K562 (cell line): Measurements from ENCODE around the gene ADARB2. TPM values are rescaled to one million over a fixed set of nuclear protein-coding genes. Genes with fewer than 3 reads are reported as not detected.

ENCODE experiments used
- ATAC-seq: fragments of 200-7000 bp; cut with Tn5 transposase; 3 replicates; pipeline ENCODE4 v1.9.1; 2020; ENCODE audit warnings: moderate library complexity
- BruUV-seq: library from RNA; stranded (reverse); fragments of 400-500 nt; replicated peaks from 2 replicates; lab custom pipeline; 2021; lab: Mats Ljungman, UMichigan
- CTCF ChIA-PET: fragments of 300-600 bp; formaldehyde crosslinking; extraction: SDS; loops from one replicate; lab custom pipeline; 2021; ENCODE audit warnings: low intra/inter-chr PET ratio; lab: Yijun Ruan, JAX
- POLR2A ChIA-PET: fragments of 300-600, 350-650 bp; sonication (Branson Sonifier 250); formaldehyde crosslinking; extraction: SDS; loops from one replicate; lab custom pipeline; 2021; ENCODE audit warnings: antibody characterized with exemption, inconsistent platforms; lab: Yijun Ruan, JAX
- DNase-seq, 4 experiments: peaks; one replicate each; pipeline versions ENCODE4 v3.0.0 to v3.0.0-alpha.2; 2011 to 2018; ENCODE audit warnings: low spot score in 3 of 4, mixed read lengths in 3 of 4; ENCODE audit errors: extremely low read depth in 1 of 4
- FAIRE-seq: peaks from 2 replicates; lab custom pipeline; 2011; peaks lifted over from hg19 to GRCh38; lab: Jason Lieb, UNC
- H2AFZ ChIP-seq: 2 replicates; pipeline ENCODE4 v1.6.0; 2011; ENCODE audit warnings: low read depth, low read length, control low read depth, inconsistent platforms
- H3K27ac ChIP-seq: fragments of 200-600 bp; 3 replicates; pipeline ENCODE4 v1.8.0; 2011; ENCODE audit warnings: low read depth, mild to moderate bottlenecking, control low read depth, inconsistent platforms, low read length, moderate library complexity, mixed read lengths; ENCODE audit errors: extremely low read depth
- H3K27me3 ChIP-seq, 2 experiments: fragments of 300-600 bp in 1 of 2; 2 replicates in 1 of 2; 3 replicates in 1 of 2; pipeline versions ENCODE4 v1.6.0 to v1.8.0; 2011; ENCODE audit warnings: inconsistent platforms in 2 of 2, low read length in 2 of 2, mild to moderate bottlenecking in 1 of 2, mixed read lengths in 1 of 2, moderate library complexity in 1 of 2; ENCODE audit not compliant: control insufficient read depth in 2 of 2, insufficient read depth in 2 of 2
- H3K36me3 ChIP-seq: fragments of 300-600 bp; 3 replicates; pipeline ENCODE4 v1.8.0; 2011; ENCODE audit warnings: mild to moderate bottlenecking, low read length, inconsistent platforms; ENCODE audit not compliant: control insufficient read depth, insufficient read depth
- H3K4me1 ChIP-seq, 2 experiments: fragments of 200-600 bp in 1 of 2; replicated peaks in 1 of 2; 2 replicates in 1 of 2; 3 replicates in 1 of 2; pipeline versions ENCODE4 v1.5.1 to v1.8.0; 2011; ENCODE audit warnings: inconsistent platforms in 2 of 2, low read length in 2 of 2, mild to moderate bottlenecking in 1 of 2, mixed read lengths in 1 of 2, moderate library complexity in 1 of 2; ENCODE audit not compliant: control insufficient read depth in 2 of 2, insufficient read depth in 2 of 2
- H3K4me2 ChIP-seq: 2 replicates; pipeline ENCODE4 v1.6.1; 2011; ENCODE audit warnings: low read length, control low read depth, inconsistent platforms, mixed read lengths; ENCODE audit not compliant: insufficient read depth
- H3K4me3 ChIP-seq: fragments of 200-600 bp; sonication (generic), shearing (Covaris generic); 2 replicates; pipeline ENCODE4 v1.5.1; 2016; ENCODE audit warnings: control low read depth, inconsistent platforms
- H3K79me2 ChIP-seq: fragments of 200-600 bp; 3 replicates; pipeline ENCODE4 v1.8.0; 2011; ENCODE audit warnings: low read length, inconsistent platforms; ENCODE audit not compliant: control insufficient read depth, insufficient read depth
- H3K9ac ChIP-seq, 2 experiments: 2 replicates each; pipeline versions ENCODE4 v1.6.0 to v1.6.1; 2011; ENCODE audit warnings: low read depth in 2 of 2, low read length in 2 of 2, control low read depth in 1 of 2, inconsistent platforms in 1 of 2, mild to moderate bottlenecking in 1 of 2, mixed read lengths in 1 of 2; ENCODE audit not compliant: insufficient read depth in 1 of 2
- H3K9me1 ChIP-seq: one replicate; pipeline ENCODE4 v1.6.0; 2011; ENCODE audit warnings: inconsistent platforms, mild to moderate bottlenecking, low read length, moderate library complexity; ENCODE audit not compliant: control insufficient read depth, insufficient read depth
- H3K9me3 ChIP-seq: replicated peaks from 2 replicates; pipeline ENCODE4 v1.5.1; 2011; ENCODE audit warnings: low read depth, low read length, inconsistent platforms; ENCODE audit not compliant: control insufficient read depth, insufficient read depth
- H4K20me1 ChIP-seq: replicated peaks from 2 replicates; pipeline ENCODE4 v1.6.1; 2011; ENCODE audit warnings: low read length, inconsistent platforms, mixed read lengths; ENCODE audit not compliant: control insufficient read depth, insufficient read depth
- HNRNPUL1 ChIP-seq: fragments of 200-400 bp; formaldehyde crosslinking; IDR thresholded peaks from 2 replicates; pipeline ENCODE4 v1.6.1; 2017; ENCODE audit warnings: low read length
- KDM4B ChIP-seq, 2 experiments: fragments of 450-650 bp in 1 of 2; sonication (generic) in 1 of 2; IDR thresholded peaks; 2 replicates each; pipeline ENCODE4 v1.6.1; 2016 to 2017; ENCODE audit warnings: borderline replicate concordance in 2 of 2, antibody characterized with exemption in 1 of 2, low read depth in 1 of 2, mild to moderate bottlenecking in 1 of 2
- MAX ChIP-seq: sonication (generic); formaldehyde crosslinking; IDR thresholded peaks from 2 replicates; pipeline ENCODE4 v1.9.0; 2022; ENCODE audit warnings: mild to moderate bottlenecking, missing genetic modification reagents
- NCOA2 ChIP-seq, 2 experiments: fragments of 450-650 bp; IDR thresholded peaks; 2 replicates each; pipeline ENCODE4 v1.6.1; 2018; ENCODE audit warnings: mild to moderate bottlenecking in 2 of 2, moderate library complexity in 1 of 2; ENCODE audit not compliant: partially characterized antibody in 2 of 2
- ZNF232 ChIP-seq: sonication (generic); formaldehyde crosslinking; IDR thresholded peaks from 2 replicates; pipeline ENCODE4 v1.8.0; 2022; ENCODE audit warnings: mild to moderate bottlenecking, missing genetic modification reagents
- ZNF311 ChIP-seq: fragments of 250-450 bp; sonication (Bioruptor Pico); IDR thresholded peaks from 2 replicates; pipeline ENCODE4 v1.4.0; 2020; ENCODE audit warnings: mild to moderate bottlenecking, moderate library complexity
- ZNF511 ChIP-seq: sonication (generic); formaldehyde crosslinking; IDR thresholded peaks from 2 replicates; pipeline ENCODE4 v1.8.0; 2022; ENCODE audit warnings: mild to moderate bottlenecking, missing genetic modification reagents
- ZNF76 ChIP-seq: fragments of 250-450 bp; sonication (Bioruptor Pico); IDR thresholded peaks from 2 replicates; pipeline ENCODE4 v1.4.0; 2020; ENCODE audit warnings: mild to moderate bottlenecking, moderate library complexity, borderline replicate concordance
- WGBS: fragments of 100-300 bp; shearing (Covaris generic); methylation state at CpG from one replicate; pipeline ENCODE4 v1.1.6; 2016; ENCODE audit warnings: low coverage, mixed read lengths; ENCODE audit not compliant: insufficient coverage; ENCODE audit errors: missing lambda C conversion rate; 5-methylcytosine and 5-hydroxymethylcytosine counted together
- in situ Hi-C: fragments of 300-500 bp; cut with MboI; formaldehyde crosslinking; loops from 4 replicates; pipeline ENCODE4 v1.15.0; 2018; ENCODE audit warnings: inconsistent platforms, mixed read lengths
- intact Hi-C: fragments of 100-400 bp; cut with micrococcal nuclease; formaldehyde crosslinking; loops from 2 replicates; pipeline ENCODE4 v1.14.2; 2022
- polyA plus RNA-seq, 8 experiments: library from polyadenylated mRNA; depleted of rRNA in 4 of 8; stranded (reverse) in 5 of 8; unstranded in 3 of 8; fragments of >200 nt; fragmentation: Nextera tagmentation in 2 of 8; fragmentation: Illumina TruSeq in 1 of 8; extraction: Ambion mirVana in 2 of 8; extraction: Trizol in 1 of 8; gene quantifications; 2 replicates each; pipeline versions ENCODE4 v1.2.1 to v1.2.3, GENCODE V29; 2011 to 2014; ENCODE audit warnings: inconsistent platforms in 1 of 8, missing spikeins in 1 of 8
- total RNA-seq, 7 experiments: library from RNA; depleted of rRNA in 6 of 7; stranded (reverse); fragments of >200 nt in 6 of 7; fragmentation: Illumina TruSeq in 2 of 7; extraction: Trizol in 2 of 7; gene quantifications; 2 replicates each; pipeline versions ENCODE4 v1.2.1 to v1.2.3, GENCODE V29; 2011 to 2021; ENCODE audit warnings: low replicate concordance in 1 of 7

Gene ADARB2
- total and polyA plus RNA-seq, 9 of the 15 experiments (the other 6 are each of a cell fraction or from before 2014, with no cell fraction given): not detected

GRCh38 chr10:1329622-1330021, 407.7 kb downstream of the ADARB2 start:
- H3K9ac ChIP-seq: no peak overlapping the region
- H3K27me3 ChIP-seq: peaks cover 0 to 11% of the 10 kb centered on the region in 2 experiments; a peak in 2 of 5 replicates
- H4K20me1 ChIP-seq: no peaks in the 10 kb centered on the region
- ATAC-seq: no peak
- no peaks in the 10 kb centered on the region for H3K79me2 ChIP-seq
- no peaks in the 10 kb centered on the region for H3K36me3 ChIP-seq
- in situ Hi-C loops (no loop called here), intact Hi-C loops (no loop called here)
- 0% methylated on average over 9 of the region's 9 CpGs for WGBS
- no peak overlapping the region for H2AFZ ChIP-seq
- BruUV-seq: no TSS peak
- POLR2A ChIA-PET: no interaction called here
- H3K27ac ChIP-seq: no peak overlapping the region
- H3K4me1 ChIP-seq: no peaks in the 10 kb centered on the region
- TF ChIP-seq ZNF76: no peak
- no peak for TF ChIP-seq HNRNPUL1
- TF ChIP-seq NCOA2 (IDR thresholded peaks at IDR 0.05; ENCODE audit: partially characterized antibody in 2 of 2): no peak
- no peak for TF ChIP-seq ZNF232
- no peak for TF ChIP-seq KDM4B (IDR thresholded peaks at IDR 0.05; ENCODE audit: borderline replicate concordance in 2 of 2, low read depth in 1 of 2)
- TF ChIP-seq ZNF311 (CRISPR knock-in tag): no peak
- no peak for TF ChIP-seq ZNF511
- no peak for TF ChIP-seq MAX
- H3K4me2 ChIP-seq: no peak overlapping the region
- no peak overlapping the region for H3K4me3 ChIP-seq
- no peaks in the 10 kb centered on the region for H3K9me1 ChIP-seq
- FAIRE-seq: no peak
- CTCF ChIA-PET: no interaction called here
- DNase-seq: no peak
- no peaks in the 10 kb centered on the region for H3K9me3 ChIP-seq
